GM18858 (cell line): ENCODE data around the gene PTH2R.
"Not testable (repeated sequence)": the region's sequence is repeated elsewhere in the genome, so short reads cannot be mapped to it uniquely, and the experiment has no call there.

ENCODE experiments used
- ATAC-seq: cut with Tn5 transposase; IDR thresholded peaks from one replicate; pipeline ENCODE4 v1.9.1; 2021; ENCODE audit not compliant: unreplicated experiment

The PTH2R gene

DNA sequence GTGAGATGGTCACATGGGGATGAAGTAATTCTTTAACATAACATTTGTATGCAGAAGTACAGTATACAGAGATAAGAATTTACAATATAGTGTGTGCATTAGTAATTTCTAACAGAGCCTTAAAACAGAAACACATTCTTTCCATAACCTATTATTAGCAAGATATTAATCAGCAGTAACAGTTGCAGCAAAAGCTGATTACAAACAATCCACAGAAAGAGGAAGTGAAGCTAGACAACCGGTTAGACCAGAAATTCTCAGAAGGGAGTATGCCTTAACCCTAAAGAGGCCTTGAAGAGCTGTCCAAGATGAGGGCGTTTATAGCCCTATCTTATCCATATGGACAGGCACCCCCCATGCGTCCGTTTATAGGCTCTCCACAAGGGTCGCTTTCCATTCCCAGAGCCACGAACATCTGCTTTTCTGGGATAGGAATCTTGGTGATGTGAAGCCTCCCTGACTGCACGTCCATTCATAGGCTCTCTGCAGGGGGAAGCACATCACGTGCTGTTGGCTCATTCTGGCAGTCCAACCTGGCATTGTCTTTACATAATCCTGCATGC, 75.9 kb downstream of the PTH2R start:
- not testable (repeated sequence) for ATAC-seq

DNA sequence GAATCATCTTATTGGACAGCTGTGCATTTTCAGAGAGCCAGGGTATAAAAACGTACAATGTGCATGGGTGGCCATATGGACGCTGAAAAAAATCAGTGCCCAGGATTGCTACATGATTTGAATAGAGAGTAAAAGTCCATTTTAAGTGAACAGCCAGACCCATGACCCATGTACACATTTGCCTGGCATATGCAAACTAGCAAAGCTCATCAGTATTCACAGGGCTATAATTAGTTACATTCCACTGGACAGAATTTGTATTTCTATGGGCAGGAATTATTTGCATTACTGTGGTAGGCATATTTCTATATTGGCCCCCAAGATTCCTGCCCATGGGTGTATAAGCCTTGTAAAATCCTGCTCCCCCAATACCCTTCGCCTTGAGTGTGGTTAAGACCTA, 78.8 kb downstream of the PTH2R start:
- ATAC-seq: no peak

DNA sequence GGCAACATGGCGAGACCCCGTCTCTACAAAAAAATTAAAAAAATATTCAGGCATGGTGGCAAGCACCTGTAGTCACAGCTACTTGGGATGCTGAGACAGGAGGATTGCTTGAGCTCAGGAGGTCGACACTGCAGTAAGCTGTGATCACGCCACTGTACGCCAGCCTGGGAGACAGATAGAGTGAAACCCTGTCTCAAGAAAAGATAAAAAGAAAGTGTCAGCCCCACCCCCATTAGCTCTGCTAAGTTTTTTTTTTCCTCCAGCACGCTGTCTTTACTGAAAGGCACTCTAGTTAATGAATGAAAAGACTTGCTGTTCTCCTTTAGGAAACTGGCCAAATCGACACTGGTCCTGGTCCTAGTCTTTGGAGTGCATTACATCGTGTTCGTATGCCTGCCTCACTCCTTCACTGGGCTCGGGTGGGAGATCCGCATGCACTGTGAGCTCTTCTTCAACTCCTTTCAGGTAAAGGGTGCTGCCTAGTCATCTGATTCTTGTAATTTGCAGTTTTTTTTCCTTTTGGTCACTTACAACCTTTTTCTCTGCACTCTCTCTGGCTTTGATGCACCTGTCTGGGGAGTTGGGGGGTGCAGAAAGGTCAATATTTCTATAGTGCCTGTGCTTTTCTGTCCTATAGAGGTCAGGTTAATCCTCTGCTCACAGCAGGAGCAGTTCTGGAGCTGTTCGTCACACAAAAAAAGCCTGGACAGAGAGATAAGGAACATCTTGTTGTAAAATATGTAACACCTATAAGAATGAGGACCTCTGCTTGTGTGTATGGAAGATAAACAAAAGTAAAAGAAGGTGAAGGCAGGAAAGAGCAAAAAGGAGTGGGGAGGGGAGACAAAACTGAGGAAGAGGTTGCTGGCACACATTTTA, 82.3 kb downstream of the PTH2R start:
- no peak for ATAC-seq

DNA sequence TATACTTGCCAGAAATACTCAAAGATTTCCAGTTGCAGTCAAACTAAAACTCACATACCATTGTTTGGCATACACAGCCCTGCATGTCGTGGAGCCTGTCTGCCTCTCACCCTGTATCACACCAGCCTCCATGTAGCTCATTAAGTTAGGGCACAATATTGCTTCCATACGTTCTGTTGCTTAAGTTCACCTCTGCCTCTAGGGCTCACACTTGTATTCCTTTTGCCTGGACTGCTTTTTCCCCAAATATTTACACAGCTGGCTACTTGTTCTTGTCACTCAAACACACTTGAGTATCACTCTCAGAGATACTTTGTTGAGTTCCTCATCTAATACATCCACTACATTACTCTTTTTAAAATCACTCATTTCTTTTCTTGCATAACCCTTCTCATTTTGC, 83.1 kb downstream of the PTH2R start:
- ATAC-seq: no peak

DNA sequence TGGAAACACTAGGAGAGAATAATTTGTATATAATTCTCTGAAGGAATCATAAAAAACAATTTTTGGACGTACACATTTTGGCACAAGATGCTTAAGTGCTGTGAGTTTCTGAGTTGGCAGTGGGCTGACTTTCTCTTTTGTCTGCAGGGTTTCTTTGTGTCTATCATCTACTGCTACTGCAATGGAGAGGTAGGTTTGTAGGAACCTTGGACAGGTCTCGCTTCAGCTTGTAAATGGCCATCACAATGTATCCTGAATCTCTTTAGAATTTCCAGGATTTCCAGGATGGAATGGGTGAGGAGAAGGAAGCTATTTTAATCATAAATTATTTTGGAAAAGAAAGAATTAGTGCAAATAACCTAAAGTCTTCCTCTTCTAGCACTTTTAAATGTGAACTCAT, 83.9 kb downstream of the PTH2R start:
- no peak for ATAC-seq

DNA sequence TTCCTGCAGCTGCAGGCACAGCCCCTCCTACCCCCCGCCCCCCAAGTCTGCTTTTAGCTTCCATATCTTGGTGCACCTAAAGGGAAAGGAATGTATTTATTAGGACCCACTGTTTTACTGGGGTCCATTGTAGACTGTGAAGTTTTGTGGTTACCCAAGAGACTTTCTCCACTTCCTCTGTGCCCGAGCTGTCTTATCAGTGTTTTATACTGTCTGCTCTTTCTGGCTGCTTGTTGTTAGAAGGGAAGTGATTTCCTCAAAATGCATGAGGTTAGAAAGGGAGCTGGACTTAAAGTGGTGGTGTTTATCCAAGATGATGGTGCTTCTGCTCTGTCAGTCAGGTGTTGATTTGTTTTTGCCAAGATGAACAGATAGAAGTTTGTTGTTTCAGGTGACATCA, 85.0 kb downstream of the PTH2R start:
- no peak for ATAC-seq

DNA sequence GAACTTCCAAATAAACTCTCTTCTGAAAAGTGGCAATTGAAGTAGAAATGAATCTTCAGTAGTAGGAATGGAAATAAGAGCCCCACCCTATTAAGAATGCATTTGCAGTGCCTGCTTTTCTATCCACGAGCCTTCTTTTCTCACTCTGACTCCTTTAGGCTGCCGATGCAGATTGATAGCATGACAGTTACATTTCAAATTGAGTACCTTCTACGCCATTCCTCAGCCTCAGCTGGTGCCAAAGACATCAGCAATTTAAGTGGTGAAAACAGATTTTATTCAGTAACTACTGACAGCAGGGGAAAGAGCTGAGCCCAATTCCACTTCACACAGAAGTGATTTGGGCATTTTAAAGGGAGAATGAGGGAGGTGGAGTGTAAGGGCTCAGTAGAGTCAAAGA, 85.5 kb downstream of the PTH2R start:
- no peak for ATAC-seq

DNA sequence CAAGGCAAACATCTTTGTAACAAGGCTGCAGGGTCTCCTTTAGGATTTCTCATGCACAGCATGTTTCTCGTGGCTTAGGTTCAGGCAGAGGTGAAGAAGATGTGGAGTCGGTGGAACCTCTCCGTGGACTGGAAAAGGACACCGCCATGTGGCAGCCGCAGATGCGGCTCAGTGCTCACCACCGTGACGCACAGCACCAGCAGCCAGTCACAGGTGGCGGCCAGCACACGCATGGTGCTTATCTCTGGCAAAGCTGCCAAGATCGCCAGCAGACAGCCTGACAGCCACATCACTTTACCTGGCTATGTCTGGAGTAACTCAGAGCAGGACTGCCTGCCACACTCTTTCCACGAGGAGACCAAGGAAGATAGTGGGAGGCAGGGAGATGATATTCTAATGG, 86.6 kb downstream of the PTH2R start:
- ATAC-seq: no peak

DNA sequence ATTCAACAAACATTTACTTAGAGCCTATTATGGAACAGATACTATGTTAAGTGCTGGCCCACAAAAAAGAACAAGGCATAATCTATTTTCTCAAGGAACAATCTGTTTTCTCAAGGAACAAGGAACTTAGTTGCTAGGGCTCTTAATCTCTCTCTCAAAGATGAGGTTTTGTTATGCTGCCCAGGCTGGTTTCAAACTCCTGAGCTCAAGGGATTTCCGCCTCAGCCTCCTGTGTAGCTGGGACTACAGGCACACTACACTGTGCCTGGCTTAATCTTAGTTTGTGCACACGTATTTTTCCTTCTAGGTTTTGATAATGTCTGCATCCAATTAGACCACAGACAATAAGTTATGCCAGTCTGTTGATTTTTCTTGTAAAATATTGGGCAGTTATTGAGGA, 89.5 kb downstream of the PTH2R start:
- ATAC-seq: no peak

DNA sequence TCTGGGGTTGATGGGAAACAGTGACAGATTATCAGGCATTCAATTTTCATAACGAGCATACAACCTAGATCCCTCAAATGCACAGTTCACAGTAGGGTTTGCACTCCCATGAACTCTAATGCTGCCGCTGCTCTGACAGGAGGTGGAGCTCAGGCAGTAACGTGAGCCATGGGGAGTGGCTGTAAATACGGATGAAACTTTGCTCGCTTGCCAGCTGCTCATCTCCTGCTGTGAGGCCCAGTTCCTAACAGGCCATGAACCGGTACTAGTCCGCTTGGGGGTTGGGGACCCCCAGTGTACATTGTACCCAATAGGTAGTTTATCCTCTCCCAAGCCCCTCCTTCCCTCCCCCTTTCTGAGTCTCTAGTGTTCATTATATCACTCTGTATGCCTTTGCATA, 94.6 kb downstream of the PTH2R start:
- ATAC-seq: no peak

DNA sequence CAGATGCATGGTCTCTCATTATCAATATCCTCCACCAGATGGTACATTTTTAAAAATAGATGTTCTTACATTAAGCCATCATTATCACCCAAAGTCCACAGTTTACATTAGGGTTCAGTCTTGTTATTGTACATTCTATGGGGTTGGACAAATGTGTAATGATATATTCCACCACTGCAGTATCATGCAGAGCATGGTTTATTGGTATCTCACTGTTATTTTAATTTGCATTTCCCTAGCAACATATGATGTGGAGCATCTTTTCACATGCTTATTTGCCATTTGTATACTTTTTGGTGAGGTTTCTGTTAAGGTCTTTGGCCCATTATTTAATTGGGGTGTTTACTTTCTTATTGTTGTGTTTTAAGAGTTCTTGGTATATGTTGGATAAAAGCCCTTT, 95.7 kb downstream of the PTH2R start:
- no peak for ATAC-seq

DNA sequence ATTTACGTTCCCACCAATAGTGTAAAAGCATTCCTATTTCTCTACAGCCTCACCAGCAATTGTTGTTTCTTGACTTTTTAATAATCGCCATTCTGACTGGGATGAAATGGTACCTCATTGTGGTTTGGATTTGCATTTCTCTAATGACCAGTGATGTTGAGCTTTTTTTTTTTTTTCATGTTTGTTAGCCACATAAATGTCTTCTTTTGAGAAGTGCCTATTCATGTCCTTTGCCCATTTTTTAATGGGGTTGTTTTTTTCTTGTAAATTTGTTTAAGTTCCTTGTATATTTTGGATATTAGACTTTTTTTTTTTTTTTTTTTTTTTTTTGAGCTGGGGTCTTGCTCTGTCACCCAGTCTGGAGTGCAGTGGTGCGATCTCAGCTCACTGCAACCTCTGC, 98.8 kb downstream of the PTH2R start:
- ATAC-seq: not testable (repeated sequence)

DNA sequence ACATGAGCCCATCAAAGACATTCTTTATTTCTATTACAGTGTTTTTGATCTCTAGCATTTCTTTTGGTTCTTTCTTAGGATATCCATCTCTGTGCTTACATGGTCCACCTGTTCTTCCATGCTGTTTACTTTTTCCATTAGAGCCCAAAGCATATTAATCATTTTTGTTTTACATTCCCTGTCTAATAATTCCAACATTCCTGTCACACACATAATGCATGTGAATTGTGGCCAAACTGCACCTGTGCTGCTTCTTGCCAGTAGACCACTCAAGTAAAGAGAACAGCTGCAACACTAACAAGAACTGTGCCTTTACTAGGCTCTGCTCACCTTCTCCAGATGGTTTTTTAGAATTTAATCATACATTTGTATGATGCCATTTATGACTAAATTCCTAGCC, 103.0 kb downstream of the PTH2R start:
- no peak for ATAC-seq

DNA sequence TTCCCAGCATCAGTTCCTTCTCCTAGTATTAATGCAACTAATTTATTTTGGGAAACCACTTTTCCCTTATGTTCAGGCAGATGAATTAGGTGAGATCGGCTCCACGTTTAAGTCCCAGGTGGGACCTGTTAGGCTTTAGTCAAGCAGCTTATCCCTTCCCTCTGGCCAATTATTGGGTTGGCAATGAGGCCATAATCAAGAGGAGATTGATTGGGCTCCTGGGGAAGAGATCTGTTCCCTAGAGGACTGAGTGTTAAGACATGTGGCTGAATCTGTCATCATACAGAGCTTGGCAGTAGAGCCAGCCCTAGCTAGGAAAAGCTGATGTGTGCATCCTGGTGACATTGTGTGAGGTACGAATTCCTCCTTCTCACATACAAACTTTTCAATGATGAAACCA, 104.4 kb downstream of the PTH2R start:
- no peak for ATAC-seq

DNA sequence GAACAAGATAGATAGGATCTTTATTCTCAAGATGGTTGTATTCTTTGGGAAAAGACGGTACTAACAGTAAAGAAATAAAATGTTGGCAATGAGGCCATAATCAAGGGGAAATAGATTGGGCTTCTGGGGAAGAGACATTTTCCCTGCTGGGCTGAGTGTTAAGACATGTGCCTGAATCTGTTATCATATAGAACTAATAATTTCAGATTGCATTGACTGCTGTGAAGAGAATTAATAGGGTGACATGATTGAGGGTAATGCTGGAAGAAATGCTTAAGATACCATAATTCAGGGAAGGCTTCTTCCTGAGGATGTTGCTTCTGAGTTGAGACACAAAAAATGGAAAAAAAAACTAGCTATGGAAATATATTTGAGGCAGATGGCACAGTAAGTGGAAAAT, 105.0 kb downstream of the PTH2R start:
- ATAC-seq: no peak

DNA sequence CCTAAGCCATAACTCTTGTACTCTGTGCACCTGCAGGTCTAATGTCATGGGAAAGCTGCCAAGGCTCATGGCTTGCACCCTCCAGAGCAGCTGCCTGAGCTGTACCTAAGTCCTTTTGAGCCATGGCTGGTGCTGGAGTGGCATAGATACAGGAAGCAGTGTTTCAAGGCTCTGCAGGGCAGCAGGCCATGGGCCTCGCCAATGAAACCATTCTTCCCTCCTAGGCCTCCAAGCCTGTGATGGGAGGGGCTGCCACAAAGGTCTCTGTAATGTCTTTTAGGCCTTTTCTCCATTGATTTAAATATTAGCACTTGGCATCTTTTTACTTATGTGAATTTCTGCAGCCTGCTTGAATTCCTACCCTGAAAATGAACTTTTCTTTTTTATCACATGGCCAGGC, 108.5 kb downstream of the PTH2R start:
- no peak for ATAC-seq

DNA sequence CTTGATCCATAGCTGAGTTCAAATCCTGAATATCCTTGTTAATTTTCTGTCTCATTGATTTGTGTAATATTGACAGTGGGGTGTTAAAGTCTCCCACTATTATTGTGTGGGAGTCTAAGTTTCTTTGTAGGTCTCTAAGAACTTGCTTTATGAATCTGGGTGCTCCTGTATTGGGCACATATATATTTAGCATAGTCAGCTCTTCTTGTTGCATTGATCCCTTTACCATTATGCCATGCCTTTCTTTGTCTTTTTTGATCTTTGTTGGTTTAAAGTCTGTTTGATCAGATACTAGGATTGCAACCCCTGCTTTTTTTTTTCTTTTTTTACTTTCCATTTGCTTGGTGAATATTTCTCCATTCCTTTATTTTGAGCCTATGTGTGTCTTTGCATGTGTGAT, 116.5 kb downstream of the PTH2R start:
- not testable (repeated sequence) for ATAC-seq

DNA sequence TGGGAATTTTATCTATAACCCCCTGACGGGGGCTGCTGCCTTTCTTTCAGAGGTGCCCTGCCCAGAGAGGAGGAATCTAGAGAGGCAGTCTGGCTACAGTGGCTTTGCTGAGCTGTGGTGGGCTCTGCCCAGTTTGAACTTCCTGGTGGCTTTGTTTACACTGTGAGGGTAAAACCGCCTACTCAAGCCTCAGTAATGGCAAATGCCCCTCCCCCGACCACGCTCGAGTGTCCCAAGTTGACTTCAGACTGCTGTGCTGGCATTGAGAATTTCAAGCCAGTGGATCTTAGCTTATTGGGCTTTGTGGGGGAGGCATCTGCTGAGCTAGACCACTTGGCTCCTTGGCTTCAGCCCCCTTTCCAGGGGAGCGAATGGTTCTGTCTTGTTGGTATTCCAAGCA, 118.6 kb downstream of the PTH2R start:
- ATAC-seq: not testable (repeated sequence)

DNA sequence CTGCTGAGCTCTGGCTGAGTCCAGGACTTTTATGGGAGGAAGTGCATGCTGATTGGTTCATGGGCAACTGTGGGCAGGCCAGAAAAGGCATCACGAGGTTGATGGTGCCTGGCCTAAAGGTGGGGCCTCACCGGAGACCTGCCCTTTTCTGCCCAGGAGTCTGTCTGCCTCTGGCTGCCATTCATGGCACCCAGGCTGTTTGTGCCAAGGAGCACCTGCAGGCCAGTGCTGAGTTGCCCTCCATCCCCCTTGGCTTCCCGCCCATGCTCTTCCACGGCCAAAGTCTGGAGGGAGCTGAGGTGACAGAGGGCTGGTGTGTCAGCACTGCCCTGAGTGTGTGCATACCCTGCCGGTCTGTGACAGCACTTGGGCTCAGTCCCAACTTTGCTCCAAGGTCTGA, 123.2 kb downstream of the PTH2R start:
- ATAC-seq: no peak

DNA sequence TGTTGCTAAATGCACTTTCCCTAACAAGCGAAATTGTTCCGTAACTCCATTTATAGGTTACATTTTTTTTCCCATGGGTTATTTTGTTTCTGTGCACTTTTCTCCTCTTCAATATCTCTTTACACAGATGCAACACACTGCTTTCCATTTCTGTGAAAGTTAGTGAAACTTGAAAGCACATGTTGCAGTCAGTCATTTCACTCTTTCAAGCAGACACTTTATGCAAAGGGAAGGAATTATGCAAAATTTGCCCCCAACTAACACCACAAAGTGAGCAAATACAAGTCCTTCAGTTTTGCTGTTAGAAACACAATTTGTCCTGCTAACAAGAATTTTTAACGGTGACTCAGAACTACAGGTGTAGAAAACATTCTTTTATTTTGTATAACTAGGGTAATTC, 124.8 kb downstream of the PTH2R start:
- ATAC-seq: no peak

DNA sequence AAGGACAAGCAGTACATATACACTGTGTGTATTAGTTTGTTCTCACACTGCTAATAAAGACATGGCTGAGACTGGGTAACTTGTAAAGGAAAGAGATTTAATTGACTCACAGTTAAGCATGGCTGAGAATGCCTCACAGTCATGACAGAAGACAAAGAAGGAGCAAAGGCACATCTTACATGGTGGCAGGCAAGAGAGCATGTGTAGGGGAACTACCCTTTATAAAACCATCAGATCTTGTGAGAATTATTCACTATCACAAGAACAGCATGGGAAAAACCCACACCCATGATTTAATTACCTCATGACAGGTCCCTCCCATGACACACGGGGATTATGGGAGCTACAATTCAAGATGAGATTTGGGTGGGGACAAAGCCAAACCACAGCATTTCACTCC, 129.0 kb downstream of the PTH2R start:
- ATAC-seq: not testable (repeated sequence)

DNA sequence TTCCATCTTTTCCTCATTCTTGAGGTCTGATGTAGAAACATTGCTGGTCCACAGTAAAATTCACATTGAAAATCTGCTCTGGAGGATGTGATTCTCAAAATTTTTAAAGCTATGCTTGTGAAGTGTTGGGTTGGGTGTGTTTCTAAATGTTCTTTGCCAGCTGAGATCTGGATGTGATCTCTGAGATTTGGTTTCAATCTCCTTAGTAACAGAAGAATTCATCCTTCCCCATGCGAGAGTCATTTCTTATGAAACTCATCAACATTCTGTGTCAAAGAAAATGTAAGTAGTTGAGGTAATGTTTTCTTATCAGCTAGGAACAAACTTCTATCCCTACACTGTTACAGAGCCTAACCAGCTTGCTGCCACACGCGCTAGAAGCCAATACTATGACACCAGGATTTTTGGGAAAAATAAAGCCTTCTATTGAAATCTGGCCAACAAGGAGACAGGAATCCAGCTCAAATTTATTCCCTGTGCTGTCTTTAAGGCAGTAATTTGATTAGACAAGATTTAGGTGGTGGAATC, 134.9 kb downstream of the PTH2R start:
- ATAC-seq: no peak
